GM23338 (cell line): ENCODE measurements around the gene OTC. TPM values are rescaled to one million over a fixed set of nuclear protein-coding genes. Genes with fewer than 3 reads are reported as not detected.

Experiments
- ATAC-seq: fragments of 200-7000 bp; cut with Tn5 transposase; 3 replicates; pipeline ENCODE4 v1.9.1; 2020
- DNase-seq: peaks from one replicate; pipeline ENCODE4 v3.0.0-alpha.2; 2015; ENCODE audit warnings: low spot score
- H2AFZ ChIP-seq: fragments of 200-600 bp; sonication (generic); 2 replicates; pipeline ENCODE4 v1.8.0; 2016; ENCODE audit warnings: antibody characterized with exemption, mild to moderate bottlenecking, moderate library complexity
- H3F3A ChIP-seq: fragments of 200-600 bp; sonication (generic); replicated peaks from 2 replicates; pipeline ENCODE4 v1.8.0; 2017; ENCODE audit warnings: antibody characterized with exemption, mixed run types, low read depth
- H3K27ac ChIP-seq: fragments of 200-600 bp; sonication (generic); 2 replicates; pipeline ENCODE4 v1.6.1; 2016; ENCODE audit warnings: low read depth
- H3K27me3 ChIP-seq: fragments of 200-600 bp; sonication (generic); 2 replicates; pipeline ENCODE4 v1.8.0; 2016; ENCODE audit warnings: mild to moderate bottlenecking, mixed run types, moderate library complexity; ENCODE audit not compliant: insufficient read depth
- H3K36me3 ChIP-seq: fragments of 200-600 bp; sonication (generic); 2 replicates; pipeline ENCODE4 v1.8.0; 2016; ENCODE audit warnings: mild to moderate bottlenecking; ENCODE audit not compliant: insufficient read depth
- H3K4me1 ChIP-seq: fragments of 200-600 bp; sonication (generic); 2 replicates; pipeline ENCODE4 v1.8.0; 2016; ENCODE audit warnings: mild to moderate bottlenecking, moderate library complexity; ENCODE audit not compliant: insufficient read depth
- H3K4me2 ChIP-seq: fragments of 200-600 bp; sonication (generic); 2 replicates; pipeline ENCODE4 v1.7.1; 2017; ENCODE audit warnings: mixed run types
- H3K4me3 ChIP-seq: fragments of 200-600 bp; sonication (generic); 2 replicates; pipeline ENCODE4 v1.6.1; 2016; ENCODE audit warnings: mixed run types
- H3K79me2 ChIP-seq: fragments of 200-600 bp; sonication (generic); replicated peaks from 2 replicates; pipeline ENCODE4 v1.8.0; 2017; ENCODE audit warnings: mild to moderate bottlenecking; ENCODE audit not compliant: insufficient read depth
- H3K9me2 ChIP-seq: fragments of 200-600 bp; sonication (generic); 2 replicates; pipeline ENCODE4 v1.8.0; 2017; ENCODE audit not compliant: insufficient read depth
- H4K20me1 ChIP-seq: fragments of 200-600 bp; sonication (generic); replicated peaks from 2 replicates; pipeline ENCODE4 v1.8.0; 2017; ENCODE audit warnings: mild to moderate bottlenecking; ENCODE audit not compliant: insufficient read depth
- H3K27ac Mint-ChIP-seq: 2 replicates; pipeline ENCODE4 v1.8.0; 2020; ENCODE audit warnings: inconsistent platforms, mild to moderate bottlenecking, moderate library complexity, mixed read lengths
- H3K27me3 Mint-ChIP-seq: 3 replicates; pipeline ENCODE4 v1.8.0; 2022; ENCODE audit warnings: low read depth, mild to moderate bottlenecking, moderate library complexity, mixed read lengths, inconsistent platforms; ENCODE audit not compliant: insufficient read depth, poor library complexity
- H3K36me3 Mint-ChIP-seq: 3 replicates; pipeline ENCODE4 v1.8.0; 2021; ENCODE audit warnings: low read depth, mild to moderate bottlenecking, inconsistent platforms, moderate library complexity, mixed read lengths
- H3K4me1 Mint-ChIP-seq: 3 replicates; pipeline ENCODE4 v1.8.0; 2020; ENCODE audit warnings: mild to moderate bottlenecking, inconsistent platforms, mixed read lengths
- H3K4me3 Mint-ChIP-seq: 3 replicates; pipeline ENCODE4 v1.8.0; 2021; ENCODE audit warnings: moderate library complexity, mild to moderate bottlenecking, inconsistent platforms, mixed read lengths
- H3K9me3 Mint-ChIP-seq: 3 replicates; pipeline ENCODE4 v1.8.0; 2020; ENCODE audit warnings: moderate library complexity, mild to moderate bottlenecking, inconsistent platforms, mixed read lengths
- CTCF ChIP-seq, 2 experiments: fragments of 200-600 bp in 1 of 2; sonication (generic) in 1 of 2; conservative IDR thresholded peaks; 2 replicates each; pipeline versions ENCODE4 v1.5.1 to v1.6.1; 2016 to 2017; ENCODE audit warnings: antibody characterized with exemption in 2 of 2, low read depth in 2 of 2, mild to moderate bottlenecking in 2 of 2, moderate library complexity in 1 of 2
- ETS1 ChIP-seq: IDR thresholded peaks from 2 replicates; pipeline ENCODE4 v1.6.1; 2016; ENCODE audit warnings: antibody characterized with exemption
- EZH2 ChIP-seq: fragments of 200-600 bp; sonication (generic); IDR thresholded peaks from one replicate; pipeline ENCODE4 v1.8.0; 2017; ENCODE audit warnings: antibody characterized with exemption, mild to moderate bottlenecking, low read depth; ENCODE audit not compliant: unreplicated experiment
- EZH2phosphoT487 ChIP-seq: fragments of 200-600 bp; sonication (generic); IDR thresholded peaks from one replicate; pipeline ENCODE4 v1.8.1; 2018; ENCODE audit warnings: antibody characterized with exemption; ENCODE audit not compliant: unreplicated experiment
- NANOG ChIP-seq: IDR thresholded peaks from 2 replicates; pipeline ENCODE4 v1.6.1; 2016; ENCODE audit warnings: antibody characterized with exemption, borderline replicate concordance
- POLR2AphosphoS5 ChIP-seq: IDR thresholded peaks from 2 replicates; pipeline ENCODE4 v1.6.1; 2016; ENCODE audit warnings: antibody characterized with exemption, low read depth
- ZNF114 ChIP-seq: fragments of 250-450 bp; sonication (Bioruptor Pico); IDR thresholded peaks from 2 replicates; pipeline ENCODE4 v1.5.0; 2020; ENCODE audit warnings: mild to moderate bottlenecking, moderate library complexity
- ZNF331 ChIP-seq: fragments of 250-450 bp; sonication (Bioruptor Pico); IDR thresholded peaks from 2 replicates; pipeline ENCODE4 v1.5.0; 2020; ENCODE audit warnings: low read depth, mild to moderate bottlenecking, moderate library complexity
- ZNF462 ChIP-seq: fragments of 250-450 bp; sonication (Bioruptor Pico); IDR thresholded peaks from 2 replicates; pipeline ENCODE4 v1.5.0; 2020; ENCODE audit warnings: mild to moderate bottlenecking, moderate library complexity
- polyA plus RNA-seq: library from polyadenylated mRNA; unstranded; fragments of >200 nt; fragmentation: Nextera tagmentation; extraction: Ambion mirVana; gene quantifications from 2 replicates; pipeline ENCODE4 v1.2.1, GENCODE V29; 2016
- total RNA-seq: library from RNA; depleted of rRNA; stranded (reverse); fragments of >200 nt; shearing (Covaris generic); gene quantifications from 2 replicates; pipeline ENCODE4 v1.2.3, GENCODE V29; 2014
- TF ChIP-seq, protein P1 (sequence below): IDR thresholded peaks from one replicate; pipeline ENCODE4 v1.6.1; 2018; ENCODE audit warnings: antibody characterized with exemption; ENCODE audit not compliant: unreplicated experiment

OTC gene
- total and polyA plus RNA-seq, 2 experiments from 2014 or later, result not detected

GRCh38 chrX:38371641-38372040 is 19.2 kb downstream of the OTC start:
- no peaks in the 10 kb centered on the region for H3K9me2 ChIP-seq
- no peaks in the 10 kb centered on the region for H3K27me3 ChIP-seq
- TF ChIP-seq ZNF114 (CRISPR knock-in tag) (no peak), EZH2phosphoT487 (no peak), POLR2AphosphoS5 (no peak)
- H4K20me1 ChIP-seq, result no peaks in the 10 kb centered on the region
- H3K9me3 Mint-ChIP-seq, result no peaks in the 10 kb centered on the region
- no peak overlapping the region for H3K4me3 Mint-ChIP-seq
- H3K36me3 ChIP-seq, result no peaks in the 10 kb centered on the region
- H3K4me3 ChIP-seq, result no peak overlapping the region
- no peaks in the 10 kb centered on the region for H3K27me3 Mint-ChIP-seq
- H3K4me1 Mint-ChIP-seq, result no peaks in the 10 kb centered on the region
- H3K4me1 ChIP-seq, result no peaks in the 10 kb centered on the region
- no peaks in the 10 kb centered on the region for H3F3A ChIP-seq
- no peak overlapping the region for H3K4me2 ChIP-seq
- no peak overlapping the region for H2AFZ ChIP-seq
- DNase-seq, result no peak
- H3K27ac ChIP-seq, result no peak overlapping the region
- H3K79me2 ChIP-seq, result no peaks in the 10 kb centered on the region
- ATAC-seq, result no peak
- no peaks in the 10 kb centered on the region for H3K36me3 Mint-ChIP-seq
- H3K27ac Mint-ChIP-seq, result no peak overlapping the region

GRCh38 chrX:38374431-38374830 is 22.0 kb downstream of the OTC start:
- Histone ChIP-seq H3K27ac (no peak overlapping the region), H3K4me2 (no peak overlapping the region), H4K20me1 (no peaks in the 10 kb centered on the region), H3K4me3 (no peak overlapping the region), H3K27me3 (no peaks in the 10 kb centered on the region), H3K36me3 (no peaks in the 10 kb centered on the region), H3K79me2 (no peaks in the 10 kb centered on the region), H3K4me1 (no peaks in the 10 kb centered on the region), H2AFZ (no peak overlapping the region), H3K9me2 (no peaks in the 10 kb centered on the region), H3F3A (no peaks in the 10 kb centered on the region)
- H3K9me3 Mint-ChIP-seq, result no peaks in the 10 kb centered on the region
- no peak for DNase-seq
- no peaks in the 10 kb centered on the region for H3K4me1 Mint-ChIP-seq
- no peak overlapping the region for H3K27ac Mint-ChIP-seq
- no peaks in the 10 kb centered on the region for H3K36me3 Mint-ChIP-seq
- no peak for ATAC-seq
- H3K4me3 Mint-ChIP-seq, result no peak overlapping the region
- H3K27me3 Mint-ChIP-seq, result no peaks in the 10 kb centered on the region
- TF ChIP-seq CTCF (conservative IDR thresholded peaks at IDR 0.05; ENCODE audit: low read depth in 2 of 2), result no peak
- TF ChIP-seq ZNF462 (CRISPR knock-in tag), result no peak
- no peak for TF ChIP-seq EZH2
- TF ChIP-seq EZH2phosphoT487, result no peak
- TF ChIP-seq ETS1, result no peak
- no peak for TF ChIP-seq POLR2AphosphoS5
- no peak for TF ChIP-seq ZNF331 (CRISPR knock-in tag)
- TF ChIP-seq, protein P1, sequence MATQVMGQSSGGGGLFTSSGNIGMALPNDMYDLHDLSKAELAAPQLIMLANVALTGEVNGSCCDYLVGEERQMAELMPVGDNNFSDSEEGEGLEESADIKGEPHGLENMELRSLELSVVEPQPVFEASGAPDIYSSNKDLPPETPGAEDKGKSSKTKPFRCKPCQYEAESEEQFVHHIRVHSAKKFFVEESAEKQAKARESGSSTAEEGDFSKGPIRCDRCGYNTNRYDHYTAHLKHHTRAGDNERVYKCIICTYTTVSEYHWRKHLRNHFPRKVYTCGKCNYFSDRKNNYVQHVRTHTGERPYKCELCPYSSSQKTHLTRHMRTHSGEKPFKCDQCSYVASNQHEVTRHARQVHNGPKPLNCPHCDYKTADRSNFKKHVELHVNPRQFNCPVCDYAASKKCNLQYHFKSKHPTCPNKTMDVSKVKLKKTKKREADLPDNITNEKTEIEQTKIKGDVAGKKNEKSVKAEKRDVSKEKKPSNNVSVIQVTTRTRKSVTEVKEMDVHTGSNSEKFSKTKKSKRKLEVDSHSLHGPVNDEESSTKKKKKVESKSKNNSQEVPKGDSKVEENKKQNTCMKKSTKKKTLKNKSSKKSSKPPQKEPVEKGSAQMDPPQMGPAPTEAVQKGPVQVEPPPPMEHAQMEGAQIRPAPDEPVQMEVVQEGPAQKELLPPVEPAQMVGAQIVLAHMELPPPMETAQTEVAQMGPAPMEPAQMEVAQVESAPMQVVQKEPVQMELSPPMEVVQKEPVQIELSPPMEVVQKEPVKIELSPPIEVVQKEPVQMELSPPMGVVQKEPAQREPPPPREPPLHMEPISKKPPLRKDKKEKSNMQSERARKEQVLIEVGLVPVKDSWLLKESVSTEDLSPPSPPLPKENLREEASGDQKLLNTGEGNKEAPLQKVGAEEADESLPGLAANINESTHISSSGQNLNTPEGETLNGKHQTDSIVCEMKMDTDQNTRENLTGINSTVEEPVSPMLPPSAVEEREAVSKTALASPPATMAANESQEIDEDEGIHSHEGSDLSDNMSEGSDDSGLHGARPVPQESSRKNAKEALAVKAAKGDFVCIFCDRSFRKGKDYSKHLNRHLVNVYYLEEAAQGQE, result no peak
- no peak for TF ChIP-seq NANOG
